ENCODE measurements around the gene SOX10. TPM values are rescaled to one million over a fixed set of nuclear protein-coding genes. Genes with fewer than 3 reads are reported as not detected.

The SOX10 gene
- not detected in 2 replicates for total RNA-seq

- Mint-ChIP-seq H3K9me3 (no peaks in the 10 kb centered on the region), H3K27me3 (ENCODE audit: low read depth) (no peaks in the 10 kb centered on the region), H3K27ac (no peak within 1 kb of the TSS), H3K4me3 (ENCODE audit: low read depth) (no peak within 1 kb of the TSS), H3K4me1 (ENCODE audit: low read depth) (no peaks in the 10 kb centered on the region), H3K36me3 (ENCODE audit: low read depth) (no peaks in the 10 kb centered on the region)
- no peak for DNase-seq (ENCODE audit: low spot score)
- intact Hi-C loops (cut with micrococcal nuclease): no loop called here
Observed at GRCh38 chr22:37983860-37984791, at the start of gene SOX10. SOX10 (minus strand) TSS chr22:37984555; CDS start chr22:37983784, 771 bp downstream.

- no peak overlapping the region for H3K27ac Mint-ChIP-seq
- H3K4me1 Mint-ChIP-seq (ENCODE audit: low read depth): no peaks in the 10 kb centered on the region
- no peaks in the 10 kb centered on the region for H3K27me3 Mint-ChIP-seq (ENCODE audit: low read depth)
- intact Hi-C loops (cut with micrococcal nuclease): no loop called here
- DNase-seq (ENCODE audit: low spot score): no peak
- no peaks in the 10 kb centered on the region for H3K36me3 Mint-ChIP-seq (ENCODE audit: low read depth)
- H3K4me3 Mint-ChIP-seq (ENCODE audit: low read depth): no peak overlapping the region
- H3K9me3 Mint-ChIP-seq: no peaks in the 10 kb centered on the region
Observed at GRCh38 chr22:38033522-38034277, 49.3 kb upstream of the SOX10 start.

GRCh38 chr22:38032681-38033521 lies 48.5 kb upstream of the SOX10 start:
- Mint-ChIP-seq H3K27me3 (ENCODE audit: low read depth) (no peaks in the 10 kb centered on the region), H3K4me1 (ENCODE audit: low read depth) (no peaks in the 10 kb centered on the region), H3K27ac (no peak overlapping the region), H3K36me3 (ENCODE audit: low read depth) (no peaks in the 10 kb centered on the region), H3K4me3 (ENCODE audit: low read depth) (no peak overlapping the region), H3K9me3 (no peaks in the 10 kb centered on the region)
- intact Hi-C loops (cut with micrococcal nuclease): no loop called here
- DNase-seq (ENCODE audit: low spot score): no peak

GRCh38 chr22:38031491-38031890 lies 47.1 kb upstream of the SOX10 start:
- Mint-ChIP-seq H3K4me1 (ENCODE audit: low read depth) (no peaks in the 10 kb centered on the region), H3K9me3 (no peaks in the 10 kb centered on the region), H3K27ac (no peak overlapping the region), H3K36me3 (ENCODE audit: low read depth) (no peaks in the 10 kb centered on the region), H3K4me3 (ENCODE audit: low read depth) (no peak overlapping the region), H3K27me3 (ENCODE audit: low read depth) (no peaks in the 10 kb centered on the region)
- no peak for DNase-seq (ENCODE audit: low spot score)
- intact Hi-C loops (cut with micrococcal nuclease): no loop called here

- Mint-ChIP-seq H3K36me3 (ENCODE audit: low read depth) (no peaks in the 10 kb centered on the region), H3K4me1 (ENCODE audit: low read depth) (no peaks in the 10 kb centered on the region), H3K9me3 (no peaks in the 10 kb centered on the region), H3K4me3 (ENCODE audit: low read depth) (no peak overlapping the region), H3K27ac (no peak overlapping the region), H3K27me3 (ENCODE audit: low read depth) (no peaks in the 10 kb centered on the region)
- intact Hi-C loops (cut with micrococcal nuclease): no loop called here
- DNase-seq (ENCODE audit: low spot score): no peak
Observed at GRCh38 chr22:38030311-38031133, 46.2 kb upstream of the SOX10 start.

- no peaks in the 10 kb centered on the region for H3K9me3 Mint-ChIP-seq
- intact Hi-C loops (cut with micrococcal nuclease): no loop called here
- no peak overlapping the region for H3K27ac Mint-ChIP-seq
- H3K27me3 Mint-ChIP-seq (ENCODE audit: low read depth): no peaks in the 10 kb centered on the region
- H3K4me3 Mint-ChIP-seq (ENCODE audit: low read depth): no peak overlapping the region
- no peaks in the 10 kb centered on the region for H3K36me3 Mint-ChIP-seq (ENCODE audit: low read depth)
- DNase-seq (ENCODE audit: low spot score): no peak
- no peaks in the 10 kb centered on the region for H3K4me1 Mint-ChIP-seq (ENCODE audit: low read depth)
Observed at GRCh38 chr22:38029901-38030300, 45.5 kb upstream of the SOX10 start.

- H3K4me3 Mint-ChIP-seq (ENCODE audit: low read depth): no peak overlapping the region
- no peaks in the 10 kb centered on the region for H3K36me3 Mint-ChIP-seq (ENCODE audit: low read depth)
- DNase-seq (ENCODE audit: low spot score): no peak
- no peak overlapping the region for H3K27ac Mint-ChIP-seq
- intact Hi-C loops (cut with micrococcal nuclease): no loop called here
- no peaks in the 10 kb centered on the region for H3K9me3 Mint-ChIP-seq
- H3K4me1 Mint-ChIP-seq (ENCODE audit: low read depth): no peaks in the 10 kb centered on the region
- no peaks in the 10 kb centered on the region for H3K27me3 Mint-ChIP-seq (ENCODE audit: low read depth)
Observed at GRCh38 chr22:38029370-38029769, 45.0 kb upstream of the SOX10 start.

- Mint-ChIP-seq H3K27me3 (ENCODE audit: low read depth) (no peaks in the 10 kb centered on the region), H3K36me3 (ENCODE audit: low read depth) (no peaks in the 10 kb centered on the region), H3K9me3 (no peaks in the 10 kb centered on the region), H3K4me3 (ENCODE audit: low read depth) (no peak overlapping the region), H3K27ac (no peak overlapping the region), H3K4me1 (ENCODE audit: low read depth) (no peaks in the 10 kb centered on the region)
- intact Hi-C loops (cut with micrococcal nuclease): no loop called here
- DNase-seq (ENCODE audit: low spot score): no peak
Observed at GRCh38 chr22:38028344-38029130, 44.2 kb upstream of the SOX10 start.

GRCh38 chr22:38027487-38027886 lies 43.1 kb upstream of the SOX10 start:
- no peak for DNase-seq (ENCODE audit: low spot score)
- Mint-ChIP-seq H3K36me3 (ENCODE audit: low read depth) (no peaks in the 10 kb centered on the region), H3K4me3 (ENCODE audit: low read depth) (no peak overlapping the region), H3K9me3 (no peaks in the 10 kb centered on the region), H3K4me1 (ENCODE audit: low read depth) (no peaks in the 10 kb centered on the region), H3K27ac (no peak overlapping the region), H3K27me3 (ENCODE audit: low read depth) (no peaks in the 10 kb centered on the region)
- intact Hi-C loops (cut with micrococcal nuclease): no loop called here

GRCh38 chr22:38026130-38027111 lies 42.1 kb upstream of the SOX10 start:
- Mint-ChIP-seq H3K4me3 (ENCODE audit: low read depth) (no peak overlapping the region), H3K9me3 (no peaks in the 10 kb centered on the region), H3K27ac (no peak overlapping the region), H3K4me1 (ENCODE audit: low read depth) (no peaks in the 10 kb centered on the region), H3K27me3 (ENCODE audit: low read depth) (no peaks in the 10 kb centered on the region), H3K36me3 (ENCODE audit: low read depth) (no peaks in the 10 kb centered on the region)
- intact Hi-C loops (cut with micrococcal nuclease): no loop called here
- DNase-seq (ENCODE audit: low spot score): no peak

- intact Hi-C loops (cut with micrococcal nuclease): no loop called here
- Mint-ChIP-seq H3K36me3 (ENCODE audit: low read depth) (no peaks in the 10 kb centered on the region), H3K27me3 (ENCODE audit: low read depth) (no peaks in the 10 kb centered on the region), H3K4me3 (ENCODE audit: low read depth) (no peak overlapping the region), H3K4me1 (ENCODE audit: low read depth) (no peaks in the 10 kb centered on the region), H3K27ac (no peak overlapping the region), H3K9me3 (no peaks in the 10 kb centered on the region)
- DNase-seq (ENCODE audit: low spot score): no peak
Observed at GRCh38 chr22:38025514-38025913, 41.2 kb upstream of the SOX10 start.
